Pons (tissue), 1 donor: ENCODE data around the gene NTM.

Source experiments
- DNase-seq: peaks from one replicate; pipeline ENCODE4 v3.0.0-alpha.2; 2016; ENCODE audit warnings: low spot score

The NTM gene

GRCh38 chr11:131823772-131824171, 453.4 kb downstream of the NTM start:
- DNase-seq: peak; percentile 62

GRCh38 chr11:131824771-131825170, 454.4 kb downstream of the NTM start:
- DNase-seq: no peak

- DNase-seq: no peak
These were observed 457.0 kb downstream of the NTM start for GRCh38 chr11:131827430-131827829.

GRCh38 chr11:131829725-131830124, 459.3 kb downstream of the NTM start:
- no peak for DNase-seq

DNA sequence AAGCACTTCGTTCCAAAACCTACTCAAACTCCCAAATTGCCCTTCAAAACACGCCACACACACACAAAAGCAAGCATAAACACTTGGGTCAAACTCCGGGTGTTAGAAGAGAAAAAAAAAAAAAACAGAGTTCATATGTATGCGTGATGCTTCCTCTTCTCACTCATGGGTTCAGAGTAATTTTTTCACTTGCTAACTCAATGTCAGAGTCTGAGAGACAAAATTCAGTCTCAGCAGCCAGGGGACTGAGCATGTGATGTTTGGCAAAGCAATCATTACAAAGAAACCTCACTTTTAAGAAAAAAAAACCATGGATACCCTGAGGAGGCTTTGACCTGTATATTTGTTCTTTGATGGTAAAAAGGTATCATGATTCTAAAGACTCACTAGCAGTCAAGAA, 461.7 kb downstream of the NTM start:
- no peak for DNase-seq

GRCh38 chr11:131833366-131833765, 463.0 kb downstream of the NTM start:
- no peak for DNase-seq

GRCh38 chr11:131837562-131837961, 467.1 kb downstream of the NTM start:
- DNase-seq: no peak

DNA sequence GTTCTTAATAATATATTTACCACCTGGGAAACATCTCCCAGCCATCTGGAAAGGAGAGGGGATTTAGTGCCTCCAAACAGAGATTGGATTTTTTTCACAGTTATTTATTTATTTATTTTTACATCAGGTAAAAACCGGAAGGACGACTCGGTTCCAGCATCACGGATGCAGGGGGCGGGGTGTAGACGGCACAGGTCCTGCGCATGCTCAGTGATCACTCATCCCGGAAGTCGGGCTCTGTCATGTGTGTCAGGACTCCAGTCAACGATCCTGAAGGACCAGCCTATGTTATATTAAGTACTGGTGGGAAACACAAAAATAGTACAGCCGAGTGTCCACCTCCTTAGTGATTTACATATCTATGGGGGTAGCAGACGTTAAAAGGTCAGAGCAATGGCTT, 467.6 kb downstream of the NTM start:
- no peak for DNase-seq

DNA sequence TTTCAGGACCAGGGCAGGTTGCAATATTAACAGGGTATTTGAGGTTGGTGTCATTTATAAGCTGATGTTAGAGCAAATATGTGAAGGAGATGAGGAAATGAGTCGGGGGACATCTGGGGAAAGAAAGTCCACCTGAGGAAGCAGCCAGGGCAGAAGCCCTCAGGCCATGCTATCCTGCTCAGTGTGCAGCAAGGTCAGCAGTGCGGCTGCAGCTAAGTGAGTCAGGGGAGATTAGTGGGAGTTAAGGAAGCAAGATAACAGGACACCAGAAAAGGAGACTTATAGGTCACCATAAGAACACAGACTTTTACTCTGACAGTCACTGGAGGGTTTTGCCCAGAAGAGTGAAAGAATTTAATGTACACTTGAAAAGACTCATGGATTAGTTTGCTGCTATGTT, 468.9 kb downstream of the NTM start:
- DNase-seq: no peak

GRCh38 chr11:131840545-131840944, 470.1 kb downstream of the NTM start:
- DNase-seq: no peak

DNA sequence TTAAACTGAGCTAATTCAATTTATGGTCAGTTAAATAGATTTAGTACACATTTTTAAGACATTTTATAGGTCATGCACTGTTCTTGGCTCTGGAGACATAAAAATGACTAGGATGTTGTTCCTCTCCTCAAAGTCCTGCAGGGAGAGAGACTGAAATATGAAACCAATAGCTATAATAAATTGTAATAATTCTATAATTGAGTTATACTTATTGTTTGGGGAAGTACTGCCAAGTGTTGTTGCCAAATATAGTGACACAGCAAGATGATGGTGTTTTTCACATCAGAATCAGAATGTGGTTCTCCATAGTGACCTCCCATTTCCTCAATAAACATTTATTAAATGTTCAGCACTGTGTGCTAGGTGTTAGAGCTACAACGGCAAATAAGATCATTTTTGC, 470.6 kb downstream of the NTM start:
- no peak for DNase-seq

- DNase-seq: no peak
These were observed 471.7 kb downstream of the NTM start for GRCh38 chr11:131841925-131842635.

- DNase-seq: no peak
These were observed 474.8 kb downstream of the NTM start for GRCh38 chr11:131845255-131845654.

GRCh38 chr11:131849485-131849884, 479.1 kb downstream of the NTM start:
- DNase-seq: no peak

- DNase-seq: no peak
These were observed 480.1 kb downstream of the NTM start for GRCh38 chr11:131850507-131850906.

- DNase-seq: no peak
These were observed 481.7 kb downstream of the NTM start for GRCh38 chr11:131851964-131852755.

- no peak for DNase-seq
These were observed 482.3 kb downstream of the NTM start for GRCh38 chr11:131852757-131853156.

GRCh38 chr11:131854391-131854790, 484.0 kb downstream of the NTM start:
- no peak for DNase-seq

- no peak for DNase-seq
These were observed 484.9 kb downstream of the NTM start for GRCh38 chr11:131855320-131855719.

DNA sequence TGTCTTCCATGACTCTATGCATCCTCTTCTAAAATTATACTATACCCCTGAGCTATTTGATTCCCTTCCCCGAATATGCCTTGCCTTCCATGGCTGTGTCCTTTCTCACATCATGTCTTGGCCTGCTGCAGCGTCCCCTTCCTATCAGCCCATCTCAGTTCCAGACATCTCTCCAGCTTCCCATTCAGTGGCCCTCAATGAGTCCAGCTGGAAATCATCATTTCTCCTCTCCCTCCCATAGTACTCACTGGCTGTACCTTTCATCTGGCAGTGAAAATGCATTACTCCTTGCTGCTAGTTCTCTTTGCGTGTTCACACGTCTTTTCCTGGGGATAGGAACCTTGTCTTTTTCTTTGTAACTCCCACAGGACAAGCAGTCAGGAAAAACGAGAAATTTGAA, 486.8 kb downstream of the NTM start:
- no peak for DNase-seq

- no peak for DNase-seq
These were observed 488.1 kb downstream of the NTM start for GRCh38 chr11:131858505-131858904.

DNA sequence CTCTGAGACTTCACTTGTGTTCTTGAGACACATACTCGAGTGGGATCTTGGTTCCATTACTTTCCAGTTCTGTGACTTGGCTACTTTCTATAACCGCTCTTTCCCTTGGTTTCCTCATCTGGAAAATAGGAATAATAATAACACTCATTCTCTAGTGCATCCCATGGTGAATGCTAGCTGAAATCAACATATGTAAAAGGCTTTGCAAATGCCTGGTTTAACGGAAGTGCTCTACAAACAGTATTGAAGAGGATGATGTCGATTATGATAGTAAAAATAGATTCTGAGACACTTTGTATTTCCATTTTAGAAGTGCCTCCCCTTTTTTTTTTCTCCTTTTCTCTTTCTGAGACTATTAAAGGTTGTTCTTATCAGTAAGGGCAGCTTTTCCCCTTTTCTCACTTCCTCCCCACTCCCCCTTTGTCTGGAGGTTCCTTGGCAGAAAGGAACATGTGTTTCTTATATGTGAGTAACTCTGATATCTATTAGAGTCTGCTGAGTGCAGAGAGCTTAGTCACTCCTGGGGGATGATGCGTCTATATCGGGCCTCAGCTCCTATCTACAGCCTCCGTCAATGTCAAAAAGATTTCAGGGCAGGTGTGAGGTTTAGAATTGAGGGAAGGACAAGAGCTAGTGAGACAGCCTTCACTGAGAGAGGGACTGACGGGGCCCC, 489.3 kb downstream of the NTM start:
- DNase-seq: no peak

DNA sequence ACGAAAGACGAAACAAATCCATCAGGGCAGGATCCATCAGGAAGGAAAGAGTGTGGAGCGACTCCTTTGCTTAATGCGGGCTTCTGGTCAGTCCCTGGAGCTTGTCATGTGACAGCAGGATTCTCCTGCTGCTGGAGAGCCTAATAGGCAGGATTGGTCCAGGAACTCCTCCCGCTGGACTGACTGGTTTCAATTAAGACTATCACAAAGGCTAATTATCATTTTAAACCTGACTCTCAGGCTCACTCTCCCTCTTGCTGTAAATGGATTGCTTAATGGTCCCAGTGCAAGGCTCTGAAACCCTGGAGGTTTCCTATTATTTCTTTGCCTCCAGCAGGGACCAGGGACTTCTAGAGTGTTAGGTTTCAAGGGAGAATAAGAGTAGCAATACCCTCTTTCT, 493.8 kb downstream of the NTM start:
- no peak for DNase-seq
